IMR-90 (cell line): ENCODE measurements around the gene NKX6-2. TPM values are rescaled to one million over a fixed set of nuclear protein-coding genes. Genes with fewer than 3 reads are reported as not detected.

Experiments used
- ATAC-seq: fragments of 200-7000 bp; cut with Tn5 transposase; 2 replicates; pipeline ENCODE4 v1.9.1; 2020; ENCODE audit warnings: low read depth, mild to moderate bottlenecking, moderate library complexity
- BruUV-seq: library from RNA; stranded (reverse); fragments of 400-500 nt; replicated peaks from 2 replicates; lab custom pipeline; 2021; lab: Mats Ljungman, UMichigan
- CTCF ChIA-PET: fragments of 300-600 bp; formaldehyde crosslinking; extraction: SDS; loops from one replicate; lab custom pipeline; 2021; ENCODE audit warnings: antibody characterized with exemption; lab: Yijun Ruan, JAX
- POLR2A ChIA-PET: fragments of 300-600 bp; sonication (Branson Sonifier 250); formaldehyde crosslinking; loops from one replicate; lab custom pipeline; 2022; ENCODE audit warnings: antibody characterized with exemption; ENCODE audit not compliant: unreplicated experiment; lab: Charles Lee
- DNase-seq: peaks from one replicate; pipeline ENCODE4 v3.0.0; 2013
- H2AFZ ChIP-seq: replicated peaks from 2 replicates; pipeline ENCODE3; 2013; ENCODE audit warnings: low read length, mild to moderate bottlenecking; ENCODE audit not compliant: poor library complexity
- H2AK5ac ChIP-seq: 2 replicates; pipeline ENCODE4 v1.6.1; 2013; ENCODE audit warnings: low read depth, low read length, inconsistent platforms
- H2AK9ac ChIP-seq: replicated peaks from 2 replicates; pipeline ENCODE3; 2013; ENCODE audit warnings: mild to moderate bottlenecking, low read depth, low read length, moderate library complexity; ENCODE audit not compliant: poor library complexity
- H2BK120ac ChIP-seq: 2 replicates; pipeline ENCODE4 v1.6.1; 2013; ENCODE audit warnings: low read depth, low read length, inconsistent platforms
- H2BK15ac ChIP-seq: 3 replicates; pipeline ENCODE4 v1.6.1; 2013; ENCODE audit warnings: low read depth, low read length, inconsistent platforms
- H2BK20ac ChIP-seq: 2 replicates; pipeline ENCODE4 v1.6.1; 2013; ENCODE audit warnings: low read depth, mild to moderate bottlenecking, inconsistent platforms, low read length, moderate library complexity
- H2BK5ac ChIP-seq: 2 replicates; pipeline ENCODE4 v1.6.1; 2013; ENCODE audit warnings: mild to moderate bottlenecking, low read depth, low read length, inconsistent platforms; ENCODE audit not compliant: poor library complexity, severe bottlenecking
- H3K14ac ChIP-seq: replicated peaks from 2 replicates; pipeline ENCODE4 v1.6.1; 2013; ENCODE audit warnings: low read depth, low read length, inconsistent platforms
- H3K18ac ChIP-seq: 2 replicates; pipeline ENCODE4 v1.6.1; 2013; ENCODE audit warnings: low read depth, low read length, control low read depth
- H3K23ac ChIP-seq: 2 replicates; pipeline ENCODE4 v1.6.1; 2013; ENCODE audit warnings: low read depth, low read length, inconsistent platforms
- H3K27ac ChIP-seq: 2 replicates; pipeline ENCODE4 v1.5.1; 2013; ENCODE audit warnings: mild to moderate bottlenecking, control low read depth, low read length; ENCODE audit not compliant: insufficient read depth
- H3K27me3 ChIP-seq: 2 replicates; pipeline ENCODE4 v1.6.1; 2013; ENCODE audit warnings: low read length; ENCODE audit not compliant: control insufficient read depth, insufficient read depth
- H3K36me3 ChIP-seq: 2 replicates; pipeline ENCODE4 v1.6.1; 2013; ENCODE audit warnings: low read length, mixed read lengths; ENCODE audit not compliant: control insufficient read depth, insufficient read depth
- H3K4ac ChIP-seq: 2 replicates; pipeline ENCODE4 v1.6.1; 2013; ENCODE audit warnings: low read depth, low read length, inconsistent platforms
- H3K4me1 ChIP-seq: 2 replicates; pipeline ENCODE4 v1.6.1; 2013; ENCODE audit warnings: low read length, mixed read lengths; ENCODE audit not compliant: control insufficient read depth, insufficient read depth
- H3K4me2 ChIP-seq: 2 replicates; pipeline ENCODE4 v1.6.1; 2013; ENCODE audit warnings: low read depth, mild to moderate bottlenecking, control low read depth, low read length, moderate library complexity
- H3K4me3 ChIP-seq: 2 replicates; pipeline ENCODE4 v1.5.1; 2013; ENCODE audit warnings: low read depth, mild to moderate bottlenecking, control low read depth, low read length, moderate library complexity; ENCODE audit not compliant: insufficient read depth
- H3K56ac ChIP-seq: 2 replicates; pipeline ENCODE4 v1.6.1; 2013; ENCODE audit warnings: low read length, inconsistent platforms; ENCODE audit not compliant: insufficient read depth; ENCODE audit errors: extremely low read depth
- H3K79me1 ChIP-seq, 2 experiments: 2 replicates each; pipeline ENCODE4 v1.6.1; 2013; ENCODE audit warnings: low read length in 2 of 2, inconsistent platforms in 1 of 2, low read depth in 1 of 2
- H3K9ac ChIP-seq: 2 replicates; pipeline ENCODE4 v1.6.1; 2013; ENCODE audit warnings: low read depth, low read length, control low read depth
- H3K9me1 ChIP-seq: 2 replicates; pipeline ENCODE4 v1.6.1; 2013; ENCODE audit warnings: low read length, inconsistent platforms; ENCODE audit not compliant: insufficient read depth
- H3K9me3 ChIP-seq: 2 replicates; pipeline ENCODE4 v1.6.1; 2013; ENCODE audit warnings: low read length; ENCODE audit not compliant: control insufficient read depth, insufficient read depth
- H4K20me1 ChIP-seq: 2 replicates; pipeline ENCODE4 v1.6.1; 2013; ENCODE audit warnings: low read length, inconsistent platforms; ENCODE audit not compliant: insufficient read depth
- H4K5ac ChIP-seq: 2 replicates; pipeline ENCODE4 v1.6.1; 2013; ENCODE audit warnings: mild to moderate bottlenecking, low read depth, low read length, control low read depth
- H4K8ac ChIP-seq, 2 experiments: 2 replicates each; pipeline ENCODE4 v1.6.1; 2013; ENCODE audit warnings: low read depth in 2 of 2, low read length in 2 of 2, control low read depth in 1 of 2, inconsistent platforms in 1 of 2
- H4K91ac ChIP-seq: 2 replicates; pipeline ENCODE4 v1.6.1; 2013; ENCODE audit warnings: low read depth, low read length, inconsistent platforms; ENCODE audit not compliant: insufficient read depth
- BHLHE40 ChIP-seq: fragments of 150-350 bp; IDR thresholded peaks from 2 replicates; pipeline ENCODE4 v1.6.1; 2016; ENCODE audit warnings: mild to moderate bottlenecking, low read depth, low read length
- CHD1 ChIP-seq: IDR thresholded peaks from 2 replicates; pipeline ENCODE4 v1.6.1; 2012; ENCODE audit warnings: low read depth, low read length, improper control_type of control experiment
- CTCF ChIP-seq: conservative IDR thresholded peaks from 2 replicates; pipeline ENCODE4 v1.5.1; 2012; ENCODE audit warnings: mild to moderate bottlenecking, low read depth, low read length, improper control_type of control experiment
- FOS ChIP-seq: fragments of 150-350 bp; IDR thresholded peaks from 2 replicates; pipeline ENCODE4 v1.6.1; 2016; ENCODE audit warnings: low read depth, low read length
- MAFK ChIP-seq: IDR thresholded peaks from 2 replicates; pipeline ENCODE4 v1.6.1; 2012; ENCODE audit warnings: low read depth, low read length, improper control_type of control experiment
- MXI1 ChIP-seq: IDR thresholded peaks from 2 replicates; pipeline ENCODE4 v1.6.1; 2012; ENCODE audit warnings: low read depth, mild to moderate bottlenecking, low read length, moderate library complexity, borderline replicate concordance
- NFE2L2 ChIP-seq: fragments of 150-350 bp; IDR thresholded peaks from 2 replicates; pipeline ENCODE4 v1.6.1; 2016; ENCODE audit warnings: low read depth, mild to moderate bottlenecking, low read length
- POLR2A ChIP-seq: IDR thresholded peaks from 2 replicates; pipeline ENCODE4 v1.6.1; 2012; ENCODE audit warnings: mild to moderate bottlenecking, low read depth, low read length
- RFX5 ChIP-seq: IDR thresholded peaks from 2 replicates; pipeline ENCODE4 v1.8.0; 2012; ENCODE audit warnings: low read depth, mild to moderate bottlenecking, low read length, moderate library complexity
- SMC3 ChIP-seq: fragments of 150-350 bp; IDR thresholded peaks from 2 replicates; pipeline ENCODE4 v1.6.1; 2016; ENCODE audit warnings: low read depth, mild to moderate bottlenecking, antibody characterized with exemption, low read length, moderate library complexity
- WGBS, 2 experiments: methylation state at CpG; one replicate each; pipeline versions ENCODE4 v1.1.5 to v1.1.7; 2013; ENCODE audit warnings: missing lambda C conversion rate in 2 of 2; ENCODE audit not compliant: insufficient read length in 1 of 2; ENCODE audit errors: extremely low coverage in 2 of 2; 5-methylcytosine and 5-hydroxymethylcytosine counted together
- dilution Hi-C: fragments of 300-500 bp; cut with HindIII; formaldehyde crosslinking; loops from one replicate; pipeline ENCODE4 v1.14.3; 2018; ENCODE audit warnings: low sequenced_read_pairs; ENCODE audit not compliant: unreplicated experiment
- in situ Hi-C: fragments of 300-500 bp; cut with MboI; formaldehyde crosslinking; loops from 3 replicates; pipeline ENCODE4 v1.14.3; 2019; ENCODE audit warnings: low sequenced_read_pairs, inconsistent platforms, mixed read lengths
- intact Hi-C: fragments of 100-400 bp; cut with micrococcal nuclease; formaldehyde crosslinking; loops from 2 replicates; pipeline ENCODE4 v1.10.0; 2022
- polyA plus RNA-seq, 3 experiments: library from polyadenylated mRNA; depleted of rRNA; stranded (reverse); fragments of >200 nt; gene quantifications; 2 replicates each; pipeline ENCODE4 v1.2.3, GENCODE V29; 2012; ENCODE audit warnings: low replicate concordance in 1 of 3
- total RNA-seq: library from RNA; depleted of rRNA; stranded (reverse); fragments of >200 nt; gene quantifications from 2 replicates; pipeline ENCODE4 v1.2.3, GENCODE V29; 2012
- TF ChIP-seq, protein P1 (sequence below): fragments of 150-350 bp; IDR thresholded peaks from 2 replicates; pipeline ENCODE4 v1.6.1; 2016; ENCODE audit warnings: low read depth, mild to moderate bottlenecking, low read length, moderate library complexity, borderline replicate concordance
- TF ChIP-seq, protein P2 (sequence below): fragments of 150-350 bp; IDR thresholded peaks from 2 replicates; pipeline ENCODE4 v1.6.1; 2017; ENCODE audit warnings: mild to moderate bottlenecking, antibody characterized with exemption, low read length, low read depth

The NKX6-2 gene
- total and polyA plus RNA-seq, 2 of the 4 experiments (the other 2 are of a cell fraction), result not detected

DNA sequence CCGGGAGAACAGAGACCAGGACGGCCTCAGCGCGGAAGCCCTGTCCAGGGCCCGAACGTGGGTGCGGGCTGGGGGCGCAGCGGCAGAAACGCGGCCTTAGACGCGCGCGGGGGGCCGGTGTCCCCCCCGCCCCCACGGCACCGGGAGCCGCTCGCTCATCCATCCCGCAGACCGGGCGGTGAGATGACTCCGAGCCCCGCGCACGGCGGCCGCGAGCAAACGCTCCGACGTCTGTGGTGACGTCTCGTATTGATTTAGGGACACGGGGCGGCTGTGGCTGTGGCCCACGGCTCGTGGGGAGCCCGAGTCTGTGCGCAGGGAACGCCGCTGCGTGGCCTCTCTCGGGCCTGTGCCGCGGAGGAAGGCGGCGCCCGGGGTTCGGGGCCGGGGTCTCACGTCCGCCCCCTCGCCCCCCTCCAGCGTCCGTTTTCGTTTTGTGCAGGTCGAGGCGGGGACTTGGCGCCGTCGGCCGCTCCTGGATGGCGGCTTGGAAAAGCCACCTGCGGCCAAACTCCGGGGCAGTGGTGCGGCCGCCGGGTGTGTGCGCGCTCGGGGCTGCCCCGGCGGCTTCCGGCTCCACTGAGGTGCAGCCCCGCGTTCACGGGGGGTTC lies 1.0 kb upstream of the NKX6-2 start:
- Histone ChIP-seq H2AFZ (no peak overlapping the region), H2BK20ac (no peak overlapping the region), H2BK5ac (no peak overlapping the region), H3K9ac (no peak overlapping the region), H3K36me3 (peaks cover 4% of the 10 kb centered on the region), H4K20me1 (no peaks in the 10 kb centered on the region), H2AK5ac (no peak overlapping the region), H3K9me1 (no peaks in the 10 kb centered on the region), H3K4me1 (no peaks in the 10 kb centered on the region), H4K8ac (no peak overlapping the region), H3K23ac (no peak overlapping the region), H4K5ac (no peak overlapping the region), H2BK15ac (no peak overlapping the region), H3K79me1 (no peaks in the 10 kb centered on the region), H3K4me3 (no peak overlapping the region), H3K56ac (no peak overlapping the region), H3K9me3 (peaks cover 5% of the 10 kb centered on the region; the same call in 1 of the 2 replicates), H3K4me2 (no peak overlapping the region), H2AK9ac (no peak overlapping the region), H3K14ac (no peak overlapping the region), H3K27ac (no peak overlapping the region), H3K18ac (no peak overlapping the region), H3K4ac (no peak overlapping the region), H4K91ac (no peak overlapping the region), H2BK120ac (no peak overlapping the region), H3K27me3 (peaks cover 66% of the 10 kb centered on the region)
- CTCF ChIA-PET, result no interaction called here
- no TSS peak for BruUV-seq
- POLR2A ChIA-PET, result no interaction called here
- dilution Hi-C loops, result no loop called here
- ATAC-seq (no peak), DNase-seq (no peak)
- intact Hi-C loops, result no loop called here
- WGBS, 2 experiments, result 5% methylated on average over 52 of the region's 80 CpGs; no CpG with 5 or more reads in 1 of the 2 experiments
- TF ChIP-seq, protein P1, sequence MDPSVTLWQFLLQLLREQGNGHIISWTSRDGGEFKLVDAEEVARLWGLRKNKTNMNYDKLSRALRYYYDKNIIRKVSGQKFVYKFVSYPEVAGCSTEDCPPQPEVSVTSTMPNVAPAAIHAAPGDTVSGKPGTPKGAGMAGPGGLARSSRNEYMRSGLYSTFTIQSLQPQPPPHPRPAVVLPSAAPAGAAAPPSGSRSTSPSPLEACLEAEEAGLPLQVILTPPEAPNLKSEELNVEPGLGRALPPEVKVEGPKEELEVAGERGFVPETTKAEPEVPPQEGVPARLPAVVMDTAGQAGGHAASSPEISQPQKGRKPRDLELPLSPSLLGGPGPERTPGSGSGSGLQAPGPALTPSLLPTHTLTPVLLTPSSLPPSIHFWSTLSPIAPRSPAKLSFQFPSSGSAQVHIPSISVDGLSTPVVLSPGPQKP, result no peak
- TF ChIP-seq MXI1 (no peak), MAFK (no peak), RFX5 (no peak), CHD1 (no peak), CTCF (no peak), NFE2L2 (no peak), SMC3 (no peak), POLR2A (no peak), FOS (no peak), BHLHE40 (no peak)
- TF ChIP-seq, protein P2, sequence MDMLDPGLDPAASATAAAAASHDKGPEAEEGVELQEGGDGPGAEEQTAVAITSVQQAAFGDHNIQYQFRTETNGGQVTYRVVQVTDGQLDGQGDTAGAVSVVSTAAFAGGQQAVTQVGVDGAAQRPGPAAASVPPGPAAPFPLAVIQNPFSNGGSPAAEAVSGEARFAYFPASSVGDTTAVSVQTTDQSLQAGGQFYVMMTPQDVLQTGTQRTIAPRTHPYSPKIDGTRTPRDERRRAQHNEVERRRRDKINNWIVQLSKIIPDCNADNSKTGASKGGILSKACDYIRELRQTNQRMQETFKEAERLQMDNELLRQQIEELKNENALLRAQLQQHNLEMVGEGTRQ, result no peak
- in situ Hi-C loops, result no loop called here
